HG03135 (cell line): ENCODE measurements around the gene RBMS3.
"Not testable (repeated sequence)": the region's sequence is repeated elsewhere in the genome, so short reads cannot be mapped to it uniquely, and the experiment has no call there.

ENCODE experiments used
- ATAC-seq: cut with Tn5 transposase; IDR thresholded peaks from one replicate; pipeline ENCODE4 v1.9.1; 2021; ENCODE audit warnings: mild to moderate bottlenecking, moderate library complexity; ENCODE audit not compliant: unreplicated experiment

Gene RBMS3

GRCh38 chr3:30044515-30044914 lies 763.6 kb downstream of the RBMS3 start:
- no peak for ATAC-seq

GRCh38 chr3:30048431-30048830 lies 767.6 kb downstream of the RBMS3 start:
- ATAC-seq = no peak

GRCh38 chr3:30050116-30050515 lies 769.2 kb downstream of the RBMS3 start:
- not testable (repeated sequence) for ATAC-seq

- no peak for ATAC-seq
Measured at GRCh38 chr3:30059240-30059639, 778.4 kb downstream of the RBMS3 start.
